Measurements from ENCODE around the gene AZU1.

Gene AZU1

DNA sequence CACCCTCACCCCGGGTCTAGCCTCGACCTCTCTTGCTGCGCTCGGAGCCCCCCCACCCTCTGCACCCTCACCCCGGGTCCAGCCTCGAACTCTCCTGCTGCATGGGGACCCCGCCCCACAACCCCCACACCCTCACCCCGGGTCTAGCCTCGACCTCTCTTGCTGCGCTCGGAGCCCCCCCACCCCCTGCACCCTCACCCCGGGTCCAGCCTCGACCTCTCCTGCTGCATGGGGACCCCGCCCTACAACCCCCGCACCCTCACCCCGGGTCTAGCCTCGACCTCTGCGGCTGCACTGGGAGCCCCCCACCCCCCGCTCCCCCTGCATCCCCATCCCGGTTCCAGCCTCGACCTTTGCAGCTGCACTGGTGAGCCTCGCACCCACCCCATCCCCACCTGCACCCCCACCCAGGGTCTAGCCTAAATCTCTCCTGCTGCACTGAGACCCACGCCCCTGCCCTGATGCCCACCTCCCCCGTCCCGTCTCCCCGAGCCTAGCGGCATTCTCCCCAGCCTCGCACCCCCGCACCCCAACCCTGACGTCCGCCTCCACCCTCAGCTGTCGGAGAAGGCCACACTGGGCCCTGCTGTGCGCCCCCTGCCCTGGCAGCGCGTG is 33.6 kb downstream of the AZU1 start:
- H3K4me3 ChIP-seq (ENCODE audit: low read length): no peak overlapping the region
- H3K36me3 ChIP-seq (ENCODE audit: control insufficient read depth, low read length): no peaks in the 10 kb centered on the region
- peaks cover 13% of the 10 kb centered on the region for H3K27me3 ChIP-seq (ENCODE audit: control insufficient read depth, low read length)

DNA sequence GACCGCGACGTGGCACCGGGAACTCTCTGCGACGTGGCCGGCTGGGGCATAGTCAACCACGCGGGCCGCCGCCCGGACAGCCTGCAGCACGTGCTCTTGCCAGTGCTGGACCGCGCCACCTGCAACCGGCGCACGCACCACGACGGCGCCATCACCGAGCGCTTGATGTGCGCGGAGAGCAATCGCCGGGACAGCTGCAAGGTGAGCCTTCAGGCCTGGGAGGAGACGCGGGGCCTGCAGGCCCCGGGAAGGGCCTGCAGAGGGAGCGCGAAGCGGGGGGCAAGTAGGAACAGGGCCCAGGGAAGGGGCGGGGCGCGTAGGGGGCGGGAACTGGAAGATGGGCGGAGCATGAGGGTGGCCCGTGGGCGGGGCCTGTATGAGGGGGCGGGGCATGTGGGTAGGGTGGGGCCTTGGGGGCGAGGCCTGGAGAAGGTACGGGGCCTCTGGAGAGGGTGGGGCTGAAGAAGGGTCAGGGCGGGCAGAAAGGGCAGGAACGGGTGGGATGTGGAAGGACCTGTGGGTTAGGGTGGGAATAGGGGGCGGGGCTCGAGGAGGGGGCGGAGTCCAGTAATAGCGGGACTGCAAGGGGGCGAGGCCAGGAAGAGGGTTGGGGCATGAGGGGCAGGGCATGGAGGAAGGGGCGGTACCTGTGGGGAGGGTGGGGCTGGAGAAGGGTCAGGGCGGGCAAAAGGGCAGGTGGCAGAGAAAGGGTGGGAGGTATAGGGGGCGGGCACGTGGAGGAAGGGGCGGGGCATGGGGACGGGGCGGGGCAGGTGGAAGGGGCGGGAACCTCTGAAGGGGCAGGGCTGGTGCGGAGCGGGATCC is 34.3 kb downstream of the AZU1 start:
- Histone ChIP-seq H3K36me3 (ENCODE audit: control insufficient read depth, low read length) (no peaks in the 10 kb centered on the region), H3K9me3 (ENCODE audit: control insufficient read depth, insufficient read depth, low read length) (no peaks in the 10 kb centered on the region), H3K9me2 (replicated peaks; ENCODE audit: control insufficient read depth, low read length) (no peaks in the 10 kb centered on the region), H3K27ac (ENCODE audit: low read depth, low read length) (no peak overlapping the region), H3K79me2 (ENCODE audit: control insufficient read depth, low read length) (no peaks in the 10 kb centered on the region), H3F3A (ENCODE audit: control insufficient read depth, insufficient read depth) (peaks cover 5% of the 10 kb centered on the region; the same call in 1 of the 2 replicates), H3K27me3 (ENCODE audit: control insufficient read depth, low read length) (peaks cover 13% of the 10 kb centered on the region), H3K4me1 (ENCODE audit: control insufficient read depth, low read length) (peaks cover 38% of the 10 kb centered on the region), H4K20me1 (ENCODE audit: control insufficient read depth, insufficient read depth, low read depth, low read length) (no peaks in the 10 kb centered on the region), H3K4me2 (ENCODE audit: low read length) (peak overlapping the region; percentile 72), H3K4me3 (ENCODE audit: low read length) (peak overlapping the region; percentile 64)
- TF ChIP-seq EZH2phosphoT487 (IDR thresholded peaks at IDR 0.05; ENCODE audit: borderline replicate concordance, low read length): no peak
- TF ChIP-seq, protein P1, sequence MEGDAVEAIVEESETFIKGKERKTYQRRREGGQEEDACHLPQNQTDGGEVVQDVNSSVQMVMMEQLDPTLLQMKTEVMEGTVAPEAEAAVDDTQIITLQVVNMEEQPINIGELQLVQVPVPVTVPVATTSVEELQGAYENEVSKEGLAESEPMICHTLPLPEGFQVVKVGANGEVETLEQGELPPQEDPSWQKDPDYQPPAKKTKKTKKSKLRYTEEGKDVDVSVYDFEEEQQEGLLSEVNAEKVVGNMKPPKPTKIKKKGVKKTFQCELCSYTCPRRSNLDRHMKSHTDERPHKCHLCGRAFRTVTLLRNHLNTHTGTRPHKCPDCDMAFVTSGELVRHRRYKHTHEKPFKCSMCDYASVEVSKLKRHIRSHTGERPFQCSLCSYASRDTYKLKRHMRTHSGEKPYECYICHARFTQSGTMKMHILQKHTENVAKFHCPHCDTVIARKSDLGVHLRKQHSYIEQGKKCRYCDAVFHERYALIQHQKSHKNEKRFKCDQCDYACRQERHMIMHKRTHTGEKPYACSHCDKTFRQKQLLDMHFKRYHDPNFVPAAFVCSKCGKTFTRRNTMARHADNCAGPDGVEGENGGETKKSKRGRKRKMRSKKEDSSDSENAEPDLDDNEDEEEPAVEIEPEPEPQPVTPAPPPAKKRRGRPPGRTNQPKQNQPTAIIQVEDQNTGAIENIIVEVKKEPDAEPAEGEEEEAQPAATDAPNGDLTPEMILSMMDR (IDR thresholded peaks at IDR 0.05; ENCODE audit: low read depth, low read length, poor library complexity, severe bottlenecking): peak; percentile 52

More for the DNA sequence above, 33.6 kb downstream of the AZU1 start:
- H4K20me1 ChIP-seq (ENCODE audit: control insufficient read depth, insufficient read depth, low read depth, low read length): no peaks in the 10 kb centered on the region
- no peaks in the 10 kb centered on the region for H3K9me2 ChIP-seq (replicated peaks; ENCODE audit: control insufficient read depth, low read length)
- H3F3A ChIP-seq (ENCODE audit: control insufficient read depth, insufficient read depth): peaks cover 5% of the 10 kb centered on the region; the same call in 1 of the 2 replicates
- no peaks in the 10 kb centered on the region for H3K79me2 ChIP-seq (ENCODE audit: control insufficient read depth, low read length)
- no peaks in the 10 kb centered on the region for H3K9me3 ChIP-seq (ENCODE audit: control insufficient read depth, insufficient read depth, low read length)
- TF ChIP-seq, protein P1 (IDR thresholded peaks at IDR 0.05; ENCODE audit: low read depth, low read length, poor library complexity, severe bottlenecking): no peak
- TF ChIP-seq EZH2phosphoT487 (IDR thresholded peaks at IDR 0.05; ENCODE audit: borderline replicate concordance, low read length): no peak
- H3K4me2 ChIP-seq (ENCODE audit: low read length): peak overlapping the region; percentile 72
- peaks cover 38% of the 10 kb centered on the region for H3K4me1 ChIP-seq (ENCODE audit: control insufficient read depth, low read length)
- H3K27ac ChIP-seq (ENCODE audit: low read depth, low read length): no peak overlapping the region

DNA sequence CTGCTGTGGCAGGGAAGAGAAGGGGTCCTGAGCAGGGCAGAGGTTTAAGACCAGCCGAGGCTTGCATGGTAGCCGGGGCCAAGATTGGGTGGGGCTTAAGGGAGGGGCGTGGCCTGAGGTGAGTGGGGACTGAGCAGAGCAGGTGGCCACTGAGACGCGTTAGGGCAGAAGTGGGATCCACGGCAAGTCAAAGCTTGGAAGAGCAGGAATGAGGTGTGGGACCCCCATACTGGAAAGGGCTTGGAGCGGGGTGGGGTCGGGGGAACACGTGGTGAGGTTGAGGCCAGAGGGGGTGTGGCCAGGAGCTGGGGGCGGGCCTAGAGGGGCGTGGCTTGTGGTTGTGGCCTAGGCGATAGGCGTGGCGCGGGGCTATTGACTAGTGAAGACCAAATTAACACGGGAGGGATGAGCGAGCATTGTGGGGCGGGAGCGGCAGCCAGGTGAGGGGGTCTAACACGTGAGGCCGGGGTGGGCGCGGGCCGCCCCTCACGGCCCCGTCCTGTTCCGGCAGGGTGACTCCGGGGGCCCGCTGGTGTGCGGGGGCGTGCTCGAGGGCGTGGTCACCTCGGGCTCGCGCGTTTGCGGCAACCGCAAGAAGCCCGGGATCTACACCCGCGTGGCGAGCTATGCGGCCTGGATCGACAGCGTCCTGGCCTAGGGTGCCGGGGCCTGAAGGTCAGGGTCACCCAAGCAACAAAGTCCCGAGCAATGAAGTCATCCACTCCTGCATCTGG is 35.1 kb downstream of the AZU1 start:
- no peak for TF ChIP-seq EZH2phosphoT487 (IDR thresholded peaks at IDR 0.05; ENCODE audit: borderline replicate concordance, low read length)
- TF ChIP-seq, protein P1 (IDR thresholded peaks at IDR 0.05; ENCODE audit: low read depth, low read length, poor library complexity, severe bottlenecking): no peak
- Histone ChIP-seq H3K4me1 (ENCODE audit: control insufficient read depth, low read length) (peaks cover 38% of the 10 kb centered on the region), H3K9me3 (ENCODE audit: control insufficient read depth, insufficient read depth, low read length) (no peaks in the 10 kb centered on the region), H3K27me3 (ENCODE audit: control insufficient read depth, low read length) (peaks cover 13% of the 10 kb centered on the region), H3K9me2 (replicated peaks; ENCODE audit: control insufficient read depth, low read length) (no peaks in the 10 kb centered on the region), H3K36me3 (ENCODE audit: control insufficient read depth, low read length) (no peaks in the 10 kb centered on the region), H3K4me2 (ENCODE audit: low read length) (peak overlapping the region; percentile 72), H3K27ac (ENCODE audit: low read depth, low read length) (no peak overlapping the region), H4K20me1 (ENCODE audit: control insufficient read depth, insufficient read depth, low read depth, low read length) (no peaks in the 10 kb centered on the region), H3F3A (ENCODE audit: control insufficient read depth, insufficient read depth) (peaks cover 5% of the 10 kb centered on the region; the same call in 1 of the 2 replicates), H3K4me3 (ENCODE audit: low read length) (peak overlapping the region; percentile 64), H3K79me2 (ENCODE audit: control insufficient read depth, low read length) (no peaks in the 10 kb centered on the region)
